ENCODE data around the gene RRP7A.
"Not testable (repeated sequence)": the region's sequence is repeated elsewhere in the genome, so short reads cannot be mapped to it uniquely, and the experiment has no call there.

- TF ChIP-seq, protein P1, sequence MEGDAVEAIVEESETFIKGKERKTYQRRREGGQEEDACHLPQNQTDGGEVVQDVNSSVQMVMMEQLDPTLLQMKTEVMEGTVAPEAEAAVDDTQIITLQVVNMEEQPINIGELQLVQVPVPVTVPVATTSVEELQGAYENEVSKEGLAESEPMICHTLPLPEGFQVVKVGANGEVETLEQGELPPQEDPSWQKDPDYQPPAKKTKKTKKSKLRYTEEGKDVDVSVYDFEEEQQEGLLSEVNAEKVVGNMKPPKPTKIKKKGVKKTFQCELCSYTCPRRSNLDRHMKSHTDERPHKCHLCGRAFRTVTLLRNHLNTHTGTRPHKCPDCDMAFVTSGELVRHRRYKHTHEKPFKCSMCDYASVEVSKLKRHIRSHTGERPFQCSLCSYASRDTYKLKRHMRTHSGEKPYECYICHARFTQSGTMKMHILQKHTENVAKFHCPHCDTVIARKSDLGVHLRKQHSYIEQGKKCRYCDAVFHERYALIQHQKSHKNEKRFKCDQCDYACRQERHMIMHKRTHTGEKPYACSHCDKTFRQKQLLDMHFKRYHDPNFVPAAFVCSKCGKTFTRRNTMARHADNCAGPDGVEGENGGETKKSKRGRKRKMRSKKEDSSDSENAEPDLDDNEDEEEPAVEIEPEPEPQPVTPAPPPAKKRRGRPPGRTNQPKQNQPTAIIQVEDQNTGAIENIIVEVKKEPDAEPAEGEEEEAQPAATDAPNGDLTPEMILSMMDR (IDR thresholded peaks at IDR 0.05) = not testable (repeated sequence)
- TF ChIP-seq POLR2A (IDR thresholded peaks at IDR 0.05) = not testable (repeated sequence)
Observed at GRCh38 chr22:42535082-42535731, 15.6 kb upstream of the RRP7A start.

All from uterus (tissue), 2 donors.